H1 (cell line): ENCODE measurements around the gene EPHA6. TPM values are rescaled to one million over a fixed set of nuclear protein-coding genes. Genes with fewer than 3 reads are reported as not detected.

ENCODE experiments used
- CTCF ChIA-PET: fragments of 300-600 bp; sonication (Branson Sonifier 250); formaldehyde crosslinking; loops from one replicate; lab custom pipeline; 2021; ENCODE audit not compliant: partially characterized antibody; lab: Charles Lee
- POLR2A ChIA-PET: fragments of 300-600 bp; sonication (Branson Sonifier 250); formaldehyde crosslinking; loops from one replicate; lab custom pipeline; 2021; ENCODE audit warnings: inconsistent platforms; ENCODE audit not compliant: partially characterized antibody; lab: Charles Lee
- DNase-seq, 2 experiments: peaks; one replicate each; pipeline versions ENCODE4 v3.0.0 to v3.0.0-alpha.2; 2010 to 2022; ENCODE audit warnings: low spot score in 2 of 2, low read depth in 1 of 2, mixed read lengths in 1 of 2
- FAIRE-seq: peaks from 2 replicates; lab custom pipeline; 2011; peaks lifted over from hg19 to GRCh38; lab: Jason Lieb, UNC
- H2AFZ ChIP-seq: 2 replicates; pipeline ENCODE4 v1.8.1; 2012; ENCODE audit warnings: low read length, inconsistent platforms
- H2AK5ac ChIP-seq: 2 replicates; pipeline ENCODE4 v1.6.1; 2013; ENCODE audit warnings: low read depth, low read length
- H2BK120ac ChIP-seq: replicated peaks from 2 replicates; pipeline ENCODE3; 2013; ENCODE audit warnings: low read depth, low read length, inconsistent platforms
- H2BK12ac ChIP-seq: 2 replicates; pipeline ENCODE4 v1.6.1; 2013; ENCODE audit warnings: low read depth, low read length
- H2BK15ac ChIP-seq: 2 replicates; pipeline ENCODE4 v1.6.1; 2013; ENCODE audit warnings: low read length
- H2BK20ac ChIP-seq: 2 replicates; pipeline ENCODE4 v1.6.1; 2013; ENCODE audit warnings: low read length
- H2BK5ac ChIP-seq: 2 replicates; pipeline ENCODE4 v1.6.1; 2013; ENCODE audit warnings: low read depth, low read length
- H3K14ac ChIP-seq: 2 replicates; pipeline ENCODE4 v1.6.1; 2013; ENCODE audit warnings: inconsistent platforms; ENCODE audit not compliant: insufficient read length
- H3K18ac ChIP-seq: 2 replicates; pipeline ENCODE4 v1.6.1; 2013; ENCODE audit warnings: low read length; ENCODE audit errors: extremely low read depth
- H3K23ac ChIP-seq: 2 replicates; pipeline ENCODE4 v1.6.1; 2013; ENCODE audit warnings: inconsistent platforms; ENCODE audit not compliant: insufficient read length
- H3K23me2 ChIP-seq: 2 replicates; pipeline ENCODE4 v1.6.1; 2013; ENCODE audit warnings: low read depth, low read length
- H3K27ac ChIP-seq: 2 replicates; pipeline ENCODE4 v1.6.1; 2011; ENCODE audit warnings: low read depth, low read length, inconsistent platforms
- H3K27me3 ChIP-seq, 4 experiments: replicated peaks in 1 of 4; 1 replicate in 1 of 4; 2 replicates in 3 of 4; pipeline versions ENCODE4 v1.6.1 to v1.8.1; 2011 to 2013; ENCODE audit warnings: low read length in 3 of 4, mild to moderate bottlenecking in 3 of 4, inconsistent platforms in 2 of 4, mixed read lengths in 2 of 4, moderate library complexity in 1 of 4; ENCODE audit not compliant: control insufficient read depth in 3 of 4, insufficient read depth in 3 of 4; ENCODE audit errors: extremely low read depth in 1 of 4
- H3K36me3 ChIP-seq, 4 experiments: 2 replicates each; pipeline versions ENCODE4 v1.6.1 to v1.8.1; 2011 to 2013; ENCODE audit warnings: mild to moderate bottlenecking in 4 of 4, low read length in 3 of 4, moderate library complexity in 2 of 4, control low read depth in 1 of 4, inconsistent platforms in 1 of 4; ENCODE audit not compliant: insufficient read depth in 4 of 4, control insufficient read depth in 2 of 4
- H3K4ac ChIP-seq: replicated peaks from 2 replicates; pipeline ENCODE3; 2013; ENCODE audit warnings: low read length, low read depth, mixed read lengths, inconsistent platforms; ENCODE audit not compliant: insufficient read length
- H3K4me1 ChIP-seq, 4 experiments: replicated peaks in 1 of 4; 1 replicate in 1 of 4; 2 replicates in 3 of 4; pipeline versions ENCODE4 v1.6.1 to v1.8.1; 2011 to 2013; ENCODE audit warnings: low read length in 3 of 4, inconsistent platforms in 2 of 4, mixed read lengths in 1 of 4; ENCODE audit not compliant: insufficient read depth in 4 of 4, control insufficient read depth in 3 of 4
- H3K4me2 ChIP-seq, 2 experiments: 2 replicates each; pipeline versions ENCODE4 v1.6.1 to v1.8.1; 2011 to 2013; ENCODE audit warnings: low read depth in 2 of 2, low read length in 2 of 2, control low read depth in 1 of 2, inconsistent platforms in 1 of 2, mild to moderate bottlenecking in 1 of 2; ENCODE audit not compliant: insufficient read depth in 1 of 2
- H3K4me3 ChIP-seq, 4 experiments: fragments of 200-600, 300-600 bp in 1 of 4; sonication (generic), shearing (Covaris generic), sonication (Bioruptor Twin) in 1 of 4; 2 replicates each; pipeline versions ENCODE4 v1.5.1 to v1.8.1; 2011 to 2016; ENCODE audit warnings: low read length in 4 of 4, low read depth in 3 of 4, control low read depth in 2 of 4, inconsistent platforms in 2 of 4, mild to moderate bottlenecking in 2 of 4, mixed read lengths in 1 of 4, moderate library complexity in 1 of 4; ENCODE audit not compliant: insufficient read depth in 2 of 4; ENCODE audit errors: extremely low read depth in 1 of 4
- H3K56ac ChIP-seq: replicated peaks from 2 replicates; pipeline ENCODE3; 2013; ENCODE audit warnings: low read depth, mild to moderate bottlenecking, mixed read lengths, low read length, inconsistent platforms; ENCODE audit not compliant: insufficient read length
- H3K79me1 ChIP-seq: 2 replicates; pipeline ENCODE4 v1.6.1; 2013; ENCODE audit warnings: low read depth, low read length, control low read depth
- H3K79me2 ChIP-seq, 2 experiments: 2 replicates each; pipeline versions ENCODE4 v1.6.1 to v1.8.1; 2012 to 2013; ENCODE audit warnings: low read length in 2 of 2, mild to moderate bottlenecking in 2 of 2, inconsistent platforms in 1 of 2; ENCODE audit not compliant: insufficient read depth in 2 of 2, control insufficient read depth in 1 of 2
- H3K9ac ChIP-seq, 4 experiments: replicated peaks in 1 of 4; 1 replicate in 1 of 4; 2 replicates in 3 of 4; pipeline versions ENCODE4 v1.6.1 to v1.8.1; 2011 to 2013; ENCODE audit warnings: low read depth in 3 of 4, low read length in 3 of 4, control low read depth in 2 of 4, mild to moderate bottlenecking in 2 of 4, moderate library complexity in 2 of 4, inconsistent platforms in 1 of 4; ENCODE audit errors: extremely low read depth in 1 of 4
- H3K9me3 ChIP-seq, 2 experiments: 2 replicates each; pipeline versions ENCODE4 v1.6.1 to v1.8.1; 2012 to 2013; ENCODE audit warnings: mild to moderate bottlenecking in 2 of 2, moderate library complexity in 2 of 2, control low read depth in 1 of 2, inconsistent platforms in 1 of 2, low read depth in 1 of 2, low read length in 1 of 2, mixed read lengths in 1 of 2; ENCODE audit not compliant: insufficient read depth in 2 of 2
- H4K20me1 ChIP-seq, 2 experiments: replicated peaks in 1 of 2; 2 replicates each; pipeline versions ENCODE3 to v1.8.1; 2011 to 2013; ENCODE audit warnings: inconsistent platforms in 2 of 2, low read length in 2 of 2, mild to moderate bottlenecking in 1 of 2; ENCODE audit not compliant: insufficient read depth in 2 of 2, control insufficient read depth in 1 of 2
- H4K5ac ChIP-seq: 2 replicates; pipeline ENCODE4 v1.6.1; 2013; ENCODE audit warnings: low read length, low read depth, mixed read lengths, inconsistent platforms; ENCODE audit not compliant: insufficient read length
- H4K8ac ChIP-seq: 2 replicates; pipeline ENCODE4 v1.8.0; 2013; ENCODE audit warnings: mild to moderate bottlenecking, moderate library complexity, low read length, inconsistent platforms; ENCODE audit not compliant: insufficient read depth; ENCODE audit errors: extremely low read depth
- H4K91ac ChIP-seq: replicated peaks from 2 replicates; pipeline ENCODE3; 2013; ENCODE audit warnings: low read length, mixed read lengths, inconsistent platforms; ENCODE audit not compliant: insufficient read length
- ASH2L ChIP-seq: fragments of 200-600, 300-600 bp; sonication (generic); IDR thresholded peaks from one replicate; pipeline ENCODE4 v1.7.1; 2017; ENCODE audit warnings: low read length
- BRCA1 ChIP-seq: IDR thresholded peaks from 2 replicates; pipeline ENCODE4 v1.6.1; 2012; ENCODE audit warnings: low read depth, low read length, improper control_type of control experiment
- EZH2 ChIP-seq: fragments of 200-600 bp; sonication (generic); IDR thresholded peaks from 2 replicates; pipeline ENCODE4 v1.7.1; 2012; ENCODE audit warnings: low read depth, mild to moderate bottlenecking, moderate library complexity, low read length, inconsistent platforms; ENCODE audit not compliant: severe bottlenecking
- FOSL1 ChIP-seq: IDR thresholded peaks from 2 replicates; pipeline ENCODE4 v1.6.1; 2011; ENCODE audit warnings: mild to moderate bottlenecking, low read depth, low read length, moderate library complexity; ENCODE audit not compliant: insufficient read depth
- KDM1A ChIP-seq: fragments of 200-600, 300-600 bp; sonication (generic); IDR thresholded peaks from 2 replicates; pipeline ENCODE4 v1.7.1; 2016; ENCODE audit warnings: mild to moderate bottlenecking, low read length, borderline replicate concordance
- MAFK ChIP-seq: IDR thresholded peaks from 2 replicates; pipeline ENCODE4 v1.6.1; 2012; ENCODE audit warnings: low read depth, mild to moderate bottlenecking, improper control_type of control experiment, low read length
- NANOG ChIP-seq: IDR thresholded peaks from 2 replicates; pipeline ENCODE4 v1.6.1; 2011; ENCODE audit warnings: low read length, low read depth, mild to moderate bottlenecking, inconsistent platforms; ENCODE audit not compliant: insufficient read depth, poor library complexity, severe bottlenecking
- PHF8 ChIP-seq: fragments of 200-600 bp; sonication (generic); conservative IDR thresholded peaks from 2 replicates; pipeline ENCODE4 v1.7.1; 2012; ENCODE audit warnings: low read depth, mild to moderate bottlenecking, inconsistent platforms, low read length, moderate library complexity
- RBBP5 ChIP-seq: IDR thresholded peaks from 2 replicates; pipeline ENCODE4 v1.7.1; 2012; ENCODE audit warnings: low read depth, mild to moderate bottlenecking, inconsistent platforms, low read length, moderate library complexity, borderline replicate concordance
- SAP30 ChIP-seq: fragments of 300-600 bp; sonication (generic); IDR thresholded peaks from 2 replicates; pipeline ENCODE4 v1.7.1; 2012; ENCODE audit warnings: low read length, moderate library complexity, mild to moderate bottlenecking, inconsistent platforms; ENCODE audit not compliant: insufficient read depth, insufficient replicate concordance
- SIN3A ChIP-seq, 2 experiments: IDR thresholded peaks in 1 of 2; conservative IDR thresholded peaks in 1 of 2; 2 replicates each; pipeline ENCODE4 v1.6.1; 2011 to 2012; ENCODE audit warnings: low read length in 2 of 2, improper control_type of control experiment in 1 of 2, low read depth in 1 of 2, mild to moderate bottlenecking in 1 of 2
- SRF ChIP-seq: IDR thresholded peaks from 2 replicates; pipeline ENCODE4 v1.6.1; 2011; ENCODE audit warnings: mild to moderate bottlenecking, low read depth, low read length, moderate library complexity
- SUZ12 ChIP-seq: fragments of 200-600 bp; sonication (generic); IDR thresholded peaks from 2 replicates; pipeline ENCODE4 v1.6.1; 2012; ENCODE audit warnings: mild to moderate bottlenecking, inconsistent platforms, low read length, moderate library complexity, mixed read lengths
- TBP ChIP-seq: IDR thresholded peaks from 2 replicates; pipeline ENCODE4 v1.6.1; 2011; ENCODE audit warnings: low read depth, low read length, improper control_type of control experiment
- WGBS, 2 experiments: shearing (Covaris generic) in 1 of 2; methylation state at CpG; one replicate each; pipeline versions ENCODE4 v1.1.6 to v1.1.7; 2013 to 2015; ENCODE audit warnings: low lambda C conversion rate in 2 of 2, mixed read lengths in 2 of 2, inconsistent platforms in 1 of 2, low coverage in 1 of 2, missing lambda C conversion rate in 1 of 2; ENCODE audit not compliant: insufficient replicate concordance in 2 of 2, insufficient coverage in 1 of 2, insufficient read length in 1 of 2; ENCODE audit errors: extremely low coverage in 1 of 2, missing lambda C conversion rate in 1 of 2; 5-methylcytosine and 5-hydroxymethylcytosine counted together
- polyA plus RNA-seq, 7 experiments: library from polyadenylated mRNA; depleted of rRNA in 3 of 7; stranded (reverse) in 5 of 7; unstranded in 2 of 7; fragments of >200 nt in 5 of 7; fragments of 200-250 nt in 2 of 7; gene quantifications; 1 replicate in 5 of 7; 2 replicates in 1 of 7; 4 replicates in 1 of 7; pipeline versions ENCODE4 v1.2.1 to v1.2.3, GENCODE V29; 2011 to 2013; ENCODE audit warnings: missing spikeins in 2 of 7, mixed read lengths in 2 of 7
- total RNA-seq: library from RNA; stranded (reverse); fragmentation: NEBNext Ultra II Directional; extraction: Animal tissue kit (Norgen Biotek cat#: 25700); gene quantifications from 2 replicates; pipeline ENCODE4 v1.2.1, GENCODE V29; 2021

The EPHA6 gene
- total and polyA plus RNA-seq, 2 of the 8 experiments (the other 6 are each of a cell fraction or from before 2014, with no cell fraction given): 0.83 to 3.2 TPM

- Histone ChIP-seq H3K27me3 (no peaks in the 10 kb centered on the region), H3K4me2 (no peak overlapping the region), H3K4ac (no peak overlapping the region), H3K14ac (no peak overlapping the region), H3K9me3 (no peaks in the 10 kb centered on the region), H2BK120ac (no peak overlapping the region), H3K23me2 (no peaks in the 10 kb centered on the region), H3K79me1 (no peaks in the 10 kb centered on the region), H4K91ac (no peak overlapping the region), H2AFZ (no peak overlapping the region), H4K5ac (no peak overlapping the region), H2BK15ac (no peak overlapping the region), H2BK5ac (no peak overlapping the region), H3K56ac (no peak overlapping the region), H4K8ac (no peak overlapping the region), H3K79me2 (no peaks in the 10 kb centered on the region), H3K4me1 (peaks cover 0 to 5% (median 2%) of the 10 kb centered on the region in 4 experiments; a peak in 3 of 7 replicates), H3K36me3 (no peaks in the 10 kb centered on the region), H3K4me3 (no peak overlapping the region), H3K18ac (no peak overlapping the region), H2BK12ac (no peak overlapping the region), H4K20me1 (no peaks in the 10 kb centered on the region), H2BK20ac (no peak overlapping the region), H3K27ac (no peak overlapping the region), H3K9ac (no peak overlapping the region), H2AK5ac (no peak overlapping the region), H3K23ac (no peak overlapping the region)
- CTCF ChIA-PET: no interaction called here
- POLR2A ChIA-PET: no interaction called here
- FAIRE-seq (no peak), DNase-seq (no peak)
- 87% methylated on average over 5 of the region's 5 CpGs; no CpG with 5 or more reads in 1 of the 2 experiments for WGBS, 2 experiments
- TF ChIP-seq TBP (no peak), NANOG (no peak), SUZ12 (no peak), BRCA1 (no peak), SAP30 (no peak), PHF8 (no peak), MAFK (no peak), EZH2 (no peak), KDM1A (no peak), SIN3A (conservative IDR thresholded peaks at IDR 0.05 in 1 of 2, IDR thresholded peaks at IDR 0.05 in 1 of 2; ENCODE audit: low read depth in 1 of 2, low read length in 2 of 2) (no peak), FOSL1 (no peak), ASH2L (no peak), RBBP5 (no peak), SRF (no peak)
Observed at GRCh38 chr3:97665896-97666295, 851.5 kb downstream of the EPHA6 start.
